ENCODE measurements around the gene PVALEF.

The PVALEF gene

GRCh38 chr17:81129289-81129688 is 36.0 kb upstream of the PVALEF start:
- no peak for DNase-seq

- no peak for DNase-seq
These were observed 35.5 kb upstream of the PVALEF start for GRCh38 chr17:81129711-81130367.

GRCh38 chr17:81130385-81131361 is 34.6 kb upstream of the PVALEF start:
- DNase-seq = no peak

GRCh38 chr17:81131486-81132196 is 33.7 kb upstream of the PVALEF start:
- no peak for DNase-seq

GRCh38 chr17:81132197-81132540 is 33.1 kb upstream of the PVALEF start:
- DNase-seq = no peak

- DNase-seq = no peak
These were observed 32.3 kb upstream of the PVALEF start for GRCh38 chr17:81132770-81133723.

GRCh38 chr17:81134064-81134781 is 31.1 kb upstream of the PVALEF start:
- no peak for DNase-seq

GRCh38 chr17:81135505-81136278 is 29.6 kb upstream of the PVALEF start:
- no peak for DNase-seq

- DNase-seq = no peak
These were observed 28.9 kb upstream of the PVALEF start for GRCh38 chr17:81136366-81136765.

GRCh38 chr17:81137248-81137647 is 28.1 kb upstream of the PVALEF start:
- DNase-seq = no peak

GRCh38 chr17:81138083-81138482 is 27.2 kb upstream of the PVALEF start:
- no peak for DNase-seq

- DNase-seq = no peak
These were observed 26.8 kb upstream of the PVALEF start for GRCh38 chr17:81138500-81138899.

- DNase-seq = no peak
These were observed 25.9 kb upstream of the PVALEF start for GRCh38 chr17:81139428-81139827.

- DNase-seq = no peak
These were observed 25.3 kb upstream of the PVALEF start for GRCh38 chr17:81140018-81140417.

- DNase-seq = no peak
These were observed 24.6 kb upstream of the PVALEF start for GRCh38 chr17:81140695-81141094.

- peak; percentile 94 for DNase-seq
These were observed 22.8 kb upstream of the PVALEF start for GRCh38 chr17:81142301-81143199.

GRCh38 chr17:81143200-81143527 is 22.1 kb upstream of the PVALEF start:
- no peak for DNase-seq

GRCh38 chr17:81143717-81144422 is 21.4 kb upstream of the PVALEF start:
- no peak for DNase-seq

GRCh38 chr17:81144423-81144781 is 20.9 kb upstream of the PVALEF start:
- DNase-seq = no peak
